SU-DHL-6 (cell line): ENCODE results near the gene CALHM2.

ENCODE experiments used
- H2AFZ ChIP-seq: fragments of 200-600 bp; sonication (generic); 2 replicates; pipeline ENCODE4 v1.6.1; 2014; ENCODE audit warnings: low read depth, mild to moderate bottlenecking, moderate library complexity, mixed read lengths, antibody characterized with exemption, low read length; ENCODE audit not compliant: severe bottlenecking
- H3F3A ChIP-seq: fragments of 200-600 bp; shearing (Covaris generic); 2 replicates; pipeline ENCODE4 v1.6.0; 2016; ENCODE audit warnings: antibody characterized with exemption, mild to moderate bottlenecking; ENCODE audit not compliant: insufficient read depth
- H3K27ac ChIP-seq: fragments of 200-600 bp; sonication (generic); 2 replicates; pipeline ENCODE4 v1.5.1; 2016; ENCODE audit warnings: low read depth, mild to moderate bottlenecking, low read length, moderate library complexity, mixed read lengths
- H3K27me3 ChIP-seq: fragments of 200-600 bp; sonication (generic), shearing (Covaris generic); 2 replicates; pipeline ENCODE4 v1.6.0; 2014; ENCODE audit warnings: mild to moderate bottlenecking, low read length
- H3K36me3 ChIP-seq: fragments of 200-600 bp; sonication (generic); 2 replicates; pipeline ENCODE4 v1.6.1; 2014; ENCODE audit warnings: mild to moderate bottlenecking, low read length, mixed read lengths
- H3K4me2 ChIP-seq: fragments of 300-600, 200-600 bp; shearing (Covaris generic), sonication (generic); 2 replicates; pipeline ENCODE4 v1.6.0; 2014; ENCODE audit warnings: low read length, low read depth, mild to moderate bottlenecking; ENCODE audit not compliant: poor library complexity, severe bottlenecking
- H3K4me3 ChIP-seq: fragments of 200-600 bp; sonication (generic); 2 replicates; pipeline ENCODE4 v1.5.1; 2014; ENCODE audit warnings: antibody characterized with exemption, low read length, mild to moderate bottlenecking, mixed read lengths; ENCODE audit not compliant: insufficient read depth, poor library complexity, severe bottlenecking
- H3K79me2 ChIP-seq: fragments of 200-600 bp; sonication (generic); 2 replicates; pipeline ENCODE4 v1.6.1; 2014; ENCODE audit warnings: mild to moderate bottlenecking, low read length, moderate library complexity; ENCODE audit not compliant: insufficient read depth
- H3K9ac ChIP-seq: fragments of 200-600 bp; sonication (generic); 2 replicates; pipeline ENCODE4 v1.7.0; 2014; ENCODE audit warnings: mild to moderate bottlenecking, low read length
- H3K9me2 ChIP-seq: fragments of 200-600 bp; sonication (generic); replicated peaks from 2 replicates; pipeline ENCODE4 v1.6.1; 2014; ENCODE audit warnings: low read length; ENCODE audit not compliant: insufficient read depth
- H3K9me3 ChIP-seq: fragments of 200-600 bp; sonication (generic); 2 replicates; pipeline ENCODE4 v1.6.1; 2014; ENCODE audit warnings: low read length, mixed read lengths; ENCODE audit not compliant: insufficient read depth
- H4K20me1 ChIP-seq: fragments of 200-600 bp; sonication (generic); 2 replicates; pipeline ENCODE4 v1.6.1; 2014; ENCODE audit warnings: low read depth, mild to moderate bottlenecking, antibody characterized with exemption, low read length, moderate library complexity, mixed read lengths
- EZH2phosphoT487 ChIP-seq: fragments of 200-600 bp; sonication (generic), shearing (Covaris generic); conservative IDR thresholded peaks from 2 replicates; pipeline ENCODE4 v1.6.1; 2018; ENCODE audit warnings: mild to moderate bottlenecking, antibody characterized with exemption, low read length, moderate library complexity, mixed read lengths
- TF ChIP-seq, protein P1 (sequence below): fragments of 200-600 bp; sonication (generic); IDR thresholded peaks from one replicate; pipeline ENCODE4 v1.5.1; 2017; ENCODE audit warnings: antibody characterized with exemption, mild to moderate bottlenecking, low read length, moderate library complexity; ENCODE audit not compliant: insufficient read depth, poor library complexity, severe bottlenecking

Gene CALHM2, protein sequence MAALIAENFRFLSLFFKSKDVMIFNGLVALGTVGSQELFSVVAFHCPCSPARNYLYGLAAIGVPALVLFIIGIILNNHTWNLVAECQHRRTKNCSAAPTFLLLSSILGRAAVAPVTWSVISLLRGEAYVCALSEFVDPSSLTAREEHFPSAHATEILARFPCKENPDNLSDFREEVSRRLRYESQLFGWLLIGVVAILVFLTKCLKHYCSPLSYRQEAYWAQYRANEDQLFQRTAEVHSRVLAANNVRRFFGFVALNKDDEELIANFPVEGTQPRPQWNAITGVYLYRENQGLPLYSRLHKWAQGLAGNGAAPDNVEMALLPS

DNA sequence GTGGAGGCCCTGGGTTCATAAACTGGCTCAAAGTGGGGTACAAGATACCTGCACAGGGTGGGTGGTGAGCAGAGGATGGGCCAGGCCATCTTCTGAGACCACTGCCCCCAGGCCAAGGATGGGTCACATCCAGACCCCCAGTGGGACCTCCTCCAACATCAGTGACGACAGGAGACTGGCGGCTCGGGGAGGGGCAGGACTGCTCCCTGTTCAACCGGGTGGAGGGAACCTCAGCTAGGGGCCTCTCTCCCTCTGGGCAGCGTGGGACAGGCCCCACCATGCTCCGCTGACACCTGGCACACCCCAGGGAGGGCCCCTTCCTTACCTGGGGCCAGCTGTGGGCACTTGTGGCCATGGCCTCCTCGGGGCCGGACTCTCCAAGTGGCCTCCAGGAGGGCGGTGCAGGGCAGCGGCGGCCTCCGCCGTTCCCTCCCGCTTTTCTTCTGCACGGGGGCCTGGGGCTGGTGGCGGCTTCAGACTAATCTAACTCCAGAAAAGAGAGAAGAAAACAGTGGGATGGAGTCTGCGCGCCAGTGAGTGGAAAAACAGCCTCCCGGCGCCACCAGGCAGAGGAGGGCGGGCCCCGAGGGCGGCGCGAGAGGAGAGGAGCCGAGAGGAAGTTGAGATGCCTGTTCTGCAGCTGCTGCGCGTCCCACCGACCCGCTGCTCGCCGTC is at the start of gene CALHM2:
TSS of gene CALHM2 (minus strand) at position 540 of the 675 bp plus-strand sequence. CDS start 2,429 bp downstream, outside the sequence.
- Histone ChIP-seq H3K27ac (no peak within 1 kb of the TSS), H3K79me2 (no peaks in the 10 kb centered on the region), H3K4me3 (no peak within 1 kb of the TSS), H3K9me2 (no peaks in the 10 kb centered on the region), H3K4me2 (peak within 1 kb of the TSS; percentile 36), H3K9ac (peak within 1 kb of the TSS; percentile 23; the same call in 1 of the 2 replicates), H3K36me3 (no peaks in the 10 kb centered on the region), H2AFZ (peak within 1 kb of the TSS; percentile 74), H4K20me1 (no peaks in the 10 kb centered on the region), H3F3A (no peaks in the 10 kb centered on the region), H3K9me3 (no peaks in the 10 kb centered on the region), H3K27me3 (no peaks in the 10 kb centered on the region)
- no peak for TF ChIP-seq EZH2phosphoT487
- TF ChIP-seq, protein P1, sequence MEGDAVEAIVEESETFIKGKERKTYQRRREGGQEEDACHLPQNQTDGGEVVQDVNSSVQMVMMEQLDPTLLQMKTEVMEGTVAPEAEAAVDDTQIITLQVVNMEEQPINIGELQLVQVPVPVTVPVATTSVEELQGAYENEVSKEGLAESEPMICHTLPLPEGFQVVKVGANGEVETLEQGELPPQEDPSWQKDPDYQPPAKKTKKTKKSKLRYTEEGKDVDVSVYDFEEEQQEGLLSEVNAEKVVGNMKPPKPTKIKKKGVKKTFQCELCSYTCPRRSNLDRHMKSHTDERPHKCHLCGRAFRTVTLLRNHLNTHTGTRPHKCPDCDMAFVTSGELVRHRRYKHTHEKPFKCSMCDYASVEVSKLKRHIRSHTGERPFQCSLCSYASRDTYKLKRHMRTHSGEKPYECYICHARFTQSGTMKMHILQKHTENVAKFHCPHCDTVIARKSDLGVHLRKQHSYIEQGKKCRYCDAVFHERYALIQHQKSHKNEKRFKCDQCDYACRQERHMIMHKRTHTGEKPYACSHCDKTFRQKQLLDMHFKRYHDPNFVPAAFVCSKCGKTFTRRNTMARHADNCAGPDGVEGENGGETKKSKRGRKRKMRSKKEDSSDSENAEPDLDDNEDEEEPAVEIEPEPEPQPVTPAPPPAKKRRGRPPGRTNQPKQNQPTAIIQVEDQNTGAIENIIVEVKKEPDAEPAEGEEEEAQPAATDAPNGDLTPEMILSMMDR: no peak

DNA sequence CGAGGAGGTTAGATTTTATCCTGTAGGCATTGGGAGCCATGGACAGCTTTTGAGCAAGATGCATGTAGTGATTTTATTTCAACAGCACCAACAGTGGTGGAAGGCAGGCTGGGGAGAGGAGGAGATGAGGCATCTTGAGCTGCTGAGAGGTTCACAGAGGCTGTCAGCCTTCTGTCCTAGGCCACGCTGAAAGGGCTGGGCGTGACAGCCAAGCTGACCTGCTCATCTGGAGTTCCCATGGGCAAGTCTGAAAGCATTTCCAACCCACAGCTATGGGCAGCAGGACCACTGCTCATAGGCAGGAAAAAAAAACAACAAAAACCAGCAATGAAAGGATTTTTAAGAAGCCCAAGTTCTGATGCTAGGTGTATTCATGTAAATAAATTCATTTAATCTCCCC is 49.0 kb upstream of the CALHM2 start:
- no peak overlapping the region for H3K27ac ChIP-seq
- H3K9ac ChIP-seq: no peak overlapping the region
- H2AFZ ChIP-seq: no peak overlapping the region
- TF ChIP-seq, protein P1: no peak
- TF ChIP-seq EZH2phosphoT487: no peak
- no peak overlapping the region for H3K4me3 ChIP-seq
- no peaks in the 10 kb centered on the region for H3K36me3 ChIP-seq
- no peaks in the 10 kb centered on the region for H4K20me1 ChIP-seq
- H3K9me2 ChIP-seq: no peaks in the 10 kb centered on the region
- H3K9me3 ChIP-seq: no peaks in the 10 kb centered on the region
- no peaks in the 10 kb centered on the region for H3K79me2 ChIP-seq
- H3K4me2 ChIP-seq: no peak overlapping the region
- H3F3A ChIP-seq: no peaks in the 10 kb centered on the region
- no peaks in the 10 kb centered on the region for H3K27me3 ChIP-seq

DNA sequence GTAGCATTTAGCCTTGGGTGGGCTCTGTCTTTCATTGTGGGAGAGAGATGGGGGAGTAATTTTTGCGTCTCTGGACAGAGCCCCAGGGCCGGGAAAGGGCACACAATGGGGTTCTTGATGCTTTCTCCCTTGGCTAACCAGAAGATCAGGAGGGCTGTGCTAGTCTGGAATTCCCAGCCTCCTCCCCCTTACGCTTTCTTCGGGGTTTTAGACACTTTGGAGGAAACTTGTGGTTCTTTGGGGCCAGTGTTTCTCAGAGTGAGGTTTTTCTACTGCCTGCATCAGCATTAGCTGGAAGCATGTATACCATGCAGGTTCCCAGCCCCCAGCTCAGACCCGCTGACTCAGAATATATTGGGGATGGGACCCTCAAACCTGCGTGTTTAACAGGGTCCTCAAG is 48.3 kb upstream of the CALHM2 start:
- TF ChIP-seq EZH2phosphoT487: no peak
- TF ChIP-seq, protein P1: no peak
- Histone ChIP-seq H3K4me2 (no peak overlapping the region), H3K36me3 (no peaks in the 10 kb centered on the region), H4K20me1 (no peaks in the 10 kb centered on the region), H3K27ac (no peak overlapping the region), H2AFZ (no peak overlapping the region), H3K9ac (no peak overlapping the region), H3F3A (no peaks in the 10 kb centered on the region), H3K4me3 (no peak overlapping the region), H3K27me3 (no peaks in the 10 kb centered on the region), H3K79me2 (no peaks in the 10 kb centered on the region), H3K9me2 (no peaks in the 10 kb centered on the region), H3K9me3 (no peaks in the 10 kb centered on the region)
